ENCODE results near the gene NGEF. TPM values are rescaled to one million over a fixed set of nuclear protein-coding genes. Genes with fewer than 3 reads are reported as not detected.
"Not testable (repeated sequence)": the region's sequence is repeated elsewhere in the genome, so short reads cannot be mapped to it uniquely, and the experiment has no call there.

Gene NGEF
- total RNA-seq, 2 donors from 2014 or later, result 34.4 to 41.4 TPM

DNA sequence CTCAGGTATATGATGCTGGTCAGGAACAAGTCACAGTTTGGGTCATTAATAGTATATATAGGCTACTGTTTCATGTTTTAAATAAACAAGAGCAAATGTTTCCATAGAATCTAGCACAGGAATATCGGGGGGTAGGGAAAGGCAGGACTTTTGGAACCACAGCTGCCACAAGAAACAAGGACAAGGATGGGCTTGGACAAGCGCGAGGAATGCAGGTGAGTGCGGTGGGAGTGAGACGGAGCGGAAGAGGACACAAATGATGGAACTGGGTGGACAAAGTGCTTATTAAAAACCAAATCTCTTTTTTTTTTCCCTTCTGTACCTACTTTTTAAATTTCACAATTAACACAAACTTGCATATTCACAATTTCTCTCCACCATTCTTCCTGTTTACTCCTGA lies 93.9 kb downstream of the NGEF start:
- DNase-seq (no peak), ATAC-seq (no peak)
- intact Hi-C loops (cut with DNase I, micrococcal nuclease), result no loop called here

DNA sequence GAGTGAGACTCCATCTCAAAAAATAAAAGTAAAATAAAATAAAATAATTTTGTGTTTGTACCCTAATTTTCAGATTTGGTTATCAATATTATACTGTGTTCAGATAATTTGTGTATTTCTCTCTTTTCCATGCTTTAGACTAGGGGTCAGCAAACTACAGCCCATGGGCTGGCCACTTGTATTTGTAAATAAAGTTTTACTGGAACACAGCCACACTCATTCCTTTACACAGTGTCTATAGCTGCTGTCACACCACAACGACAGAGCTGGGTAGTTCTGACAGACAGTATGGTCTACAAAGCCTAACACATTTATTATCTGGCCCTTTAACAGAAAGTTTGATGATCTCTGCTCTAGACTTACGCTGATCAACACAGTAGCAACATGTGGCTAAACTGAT lies 99.2 kb downstream of the NGEF start:
- no peak for ATAC-seq
- DNase-seq, result no peak
- intact Hi-C loops (cut with DNase I, micrococcal nuclease), result no loop called here

DNA sequence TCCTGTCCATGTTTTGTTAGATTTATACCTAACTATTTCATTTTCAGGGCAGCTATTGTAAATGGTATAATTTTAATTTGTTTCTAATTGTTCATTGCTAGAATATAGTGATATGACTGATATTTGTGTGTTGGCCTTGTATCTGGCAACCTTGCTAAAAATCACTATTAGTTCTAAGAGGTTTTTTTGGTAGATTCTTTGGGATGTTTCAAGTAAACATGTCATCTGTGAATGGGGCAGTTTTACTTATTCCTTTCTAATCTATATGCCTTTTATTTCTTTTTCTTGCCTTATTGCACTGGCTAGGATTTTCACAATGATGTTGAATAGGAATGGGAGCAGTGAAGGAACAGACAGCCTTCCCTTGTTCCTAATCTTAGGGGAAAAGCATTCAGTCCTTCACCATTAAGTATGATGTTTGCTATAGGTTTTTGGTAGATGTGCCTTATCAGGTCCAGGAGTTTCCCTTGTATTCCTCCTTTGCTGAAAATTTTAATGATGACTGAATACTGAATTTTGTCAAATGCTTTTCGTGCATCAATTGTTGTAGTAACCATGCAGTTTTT lies 101.3 kb downstream of the NGEF start:
- no peak for ATAC-seq
- intact Hi-C loops (cut with DNase I, micrococcal nuclease), result no loop called here
- DNase-seq, result no peak

DNA sequence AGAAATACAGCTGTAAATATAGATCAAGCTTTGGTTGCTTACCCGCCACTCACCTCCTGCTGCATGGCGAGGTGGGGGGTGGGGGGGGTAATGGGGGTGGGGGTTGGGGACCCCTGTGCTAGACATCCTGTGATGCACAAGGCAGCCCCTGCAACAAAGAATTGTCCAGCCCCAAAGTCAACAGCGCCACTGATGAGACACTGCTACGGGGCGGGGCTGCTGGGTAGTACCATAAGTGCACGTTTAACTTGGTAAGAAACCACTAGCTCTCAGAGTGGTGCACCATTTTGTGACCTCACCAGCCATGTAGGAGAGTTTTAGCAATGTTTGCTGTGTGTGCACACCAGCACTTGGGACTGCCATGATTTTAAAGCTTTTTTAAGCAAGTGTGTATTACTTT lies 102.7 kb downstream of the NGEF start:
- ATAC-seq, result no peak
- intact Hi-C loops (cut with DNase I, micrococcal nuclease), result no loop called here
- no peak for DNase-seq

DNA sequence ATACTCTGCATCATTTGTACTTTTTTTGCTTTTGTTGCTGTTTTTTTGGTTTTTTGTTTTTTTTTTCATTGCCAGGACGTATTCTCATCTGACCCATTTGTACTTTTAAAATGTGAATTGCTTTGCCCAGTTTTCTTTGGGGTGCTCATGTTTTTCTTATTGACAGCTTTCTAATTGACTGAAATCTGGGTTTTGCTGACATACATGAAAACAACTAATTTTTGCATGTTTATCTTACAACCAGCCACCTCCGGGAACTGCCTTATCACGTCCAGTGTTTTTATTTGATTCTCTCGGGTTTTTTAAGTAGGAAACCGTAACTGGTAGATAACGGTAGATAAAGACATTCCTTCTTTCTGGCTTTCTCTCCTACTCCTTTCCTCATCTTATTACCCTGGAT lies 104.4 kb downstream of the NGEF start:
- intact Hi-C loops (cut with DNase I, micrococcal nuclease), result no loop called here
- ATAC-seq, result no peak

DNA sequence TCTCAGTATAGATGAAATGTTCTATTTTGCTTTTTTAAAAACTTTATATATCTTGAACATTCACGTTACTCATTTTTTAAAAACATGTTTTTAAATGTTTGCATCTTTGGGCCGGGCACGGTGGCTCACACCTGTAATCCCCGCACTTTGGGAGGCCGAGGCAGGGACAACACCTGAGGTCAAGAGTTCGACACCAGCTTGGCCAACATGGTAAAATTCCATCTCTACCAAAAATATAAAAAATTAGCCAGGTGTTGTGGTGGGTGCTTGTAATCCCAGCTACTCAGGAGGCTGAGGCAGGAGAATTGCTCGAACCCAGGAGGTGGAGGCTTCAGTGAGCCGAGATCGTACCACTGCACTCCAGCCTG lies 105.4 kb downstream of the NGEF start:
- ATAC-seq; intact Hi-C loops (cut with DNase I, micrococcal nuclease); DNase-seq: not testable (repeated sequence)

More for the DNA sequence above, 104.4 kb downstream of the NGEF start:
- no peak for DNase-seq

DNA sequence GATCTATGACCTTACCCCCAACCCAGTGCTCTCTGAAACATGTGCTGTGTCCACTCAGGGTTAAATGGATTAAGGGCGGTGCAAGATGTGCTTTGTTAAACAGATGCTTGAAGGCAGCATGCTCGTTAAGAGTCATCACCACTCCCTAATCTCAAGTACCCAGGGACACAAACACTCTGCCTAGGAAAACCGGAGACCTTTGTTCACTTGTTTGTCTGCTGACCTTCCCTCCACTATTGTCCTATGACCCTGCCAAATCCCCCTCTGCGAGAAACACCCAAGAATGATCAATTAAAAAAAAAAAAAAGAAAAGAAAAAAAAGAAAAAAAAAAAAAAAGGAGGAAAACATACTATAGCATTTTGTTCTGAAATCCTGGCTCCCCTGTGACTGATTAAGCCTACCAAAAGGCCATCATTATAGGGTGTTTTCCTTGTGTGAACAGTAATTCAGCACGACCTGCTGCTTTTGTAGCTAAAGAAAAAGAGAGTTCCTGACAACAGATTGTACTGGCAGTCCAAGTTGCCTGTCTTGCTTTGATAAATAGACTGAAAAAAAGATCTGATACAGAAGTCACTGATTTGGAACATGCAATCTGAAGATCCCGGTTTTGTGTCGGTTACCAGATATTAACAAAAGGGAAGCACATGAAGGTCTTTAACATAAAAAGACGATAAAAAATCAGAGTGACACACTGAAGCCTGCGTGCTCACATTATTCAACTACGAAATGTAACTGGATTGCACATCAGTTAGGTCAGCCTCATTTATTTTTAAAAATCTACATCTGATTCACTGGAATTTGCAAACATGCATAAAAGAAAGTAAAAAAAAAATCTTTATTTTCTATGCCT lies 106.0 kb downstream of the NGEF start:
- ATAC-seq; DNase-seq; intact Hi-C loops (cut with DNase I, micrococcal nuclease): not testable (repeated sequence)

DNA sequence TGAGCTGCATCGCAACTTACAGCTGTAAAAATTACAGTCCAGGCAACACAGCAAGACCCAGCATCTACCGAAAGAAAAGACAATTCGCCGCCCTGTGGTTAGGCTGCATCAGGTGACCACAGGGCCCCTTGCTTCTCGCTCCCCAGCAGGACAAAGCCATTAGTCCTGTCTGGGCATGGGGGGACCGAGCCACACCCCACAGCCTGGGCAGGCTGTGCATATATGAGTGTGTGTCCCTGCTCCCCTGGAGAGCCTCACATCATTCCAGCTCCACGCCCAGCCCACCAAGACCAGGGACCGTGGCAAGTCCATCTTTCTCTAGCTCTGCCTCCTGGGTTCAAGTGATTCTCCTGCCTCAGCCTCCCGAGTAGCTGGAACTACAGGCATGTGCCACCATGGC lies 109.1 kb downstream of the NGEF start:
- ATAC-seq (no peak), DNase-seq (no peak)
- intact Hi-C loops (cut with DNase I, micrococcal nuclease), result no loop called here

DNA sequence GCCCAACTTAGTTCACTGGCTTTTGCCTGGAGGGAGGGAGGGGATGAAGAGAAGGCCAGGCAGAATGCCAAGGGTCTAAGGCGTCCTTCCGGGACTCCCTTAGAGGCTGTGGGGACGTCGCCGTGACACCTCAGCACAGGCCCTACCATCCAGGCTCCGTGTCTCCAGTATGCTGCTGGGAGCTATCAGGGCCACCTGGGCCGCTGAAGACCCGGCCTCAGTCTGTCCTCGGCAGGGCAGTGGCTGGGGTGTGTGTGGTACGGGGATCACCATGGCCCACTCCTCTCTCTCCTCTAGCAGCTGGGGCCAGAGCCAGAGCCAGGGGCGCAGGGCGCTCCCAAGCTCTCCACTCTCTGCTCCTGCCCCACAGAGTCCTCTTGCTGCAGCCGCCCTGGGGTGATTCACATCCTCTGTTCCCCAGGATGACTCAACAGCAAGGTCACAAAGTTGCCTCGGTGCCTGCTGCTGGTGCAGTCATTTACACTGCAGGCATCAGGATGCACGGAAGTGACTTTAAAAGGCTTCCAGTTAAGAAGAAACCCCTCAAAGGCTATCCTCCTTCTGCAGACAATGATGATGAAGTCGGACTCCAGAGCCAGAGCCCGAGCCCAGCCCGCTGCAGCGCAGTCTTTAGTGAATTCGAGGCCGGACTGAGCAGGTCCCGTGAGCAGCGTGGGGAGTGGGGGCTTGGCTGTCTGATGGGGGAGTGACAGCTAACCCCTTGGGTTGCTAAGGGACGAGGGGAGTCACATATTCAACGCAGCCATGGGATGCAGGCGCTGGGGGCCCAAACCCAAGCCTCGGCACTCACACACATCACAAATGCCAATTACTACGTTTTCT lies 111.1 kb downstream of the NGEF start:
- ATAC-seq (no peak), DNase-seq (no peak)
- intact Hi-C loops (cut with DNase I, micrococcal nuclease), result no loop called here

DNA sequence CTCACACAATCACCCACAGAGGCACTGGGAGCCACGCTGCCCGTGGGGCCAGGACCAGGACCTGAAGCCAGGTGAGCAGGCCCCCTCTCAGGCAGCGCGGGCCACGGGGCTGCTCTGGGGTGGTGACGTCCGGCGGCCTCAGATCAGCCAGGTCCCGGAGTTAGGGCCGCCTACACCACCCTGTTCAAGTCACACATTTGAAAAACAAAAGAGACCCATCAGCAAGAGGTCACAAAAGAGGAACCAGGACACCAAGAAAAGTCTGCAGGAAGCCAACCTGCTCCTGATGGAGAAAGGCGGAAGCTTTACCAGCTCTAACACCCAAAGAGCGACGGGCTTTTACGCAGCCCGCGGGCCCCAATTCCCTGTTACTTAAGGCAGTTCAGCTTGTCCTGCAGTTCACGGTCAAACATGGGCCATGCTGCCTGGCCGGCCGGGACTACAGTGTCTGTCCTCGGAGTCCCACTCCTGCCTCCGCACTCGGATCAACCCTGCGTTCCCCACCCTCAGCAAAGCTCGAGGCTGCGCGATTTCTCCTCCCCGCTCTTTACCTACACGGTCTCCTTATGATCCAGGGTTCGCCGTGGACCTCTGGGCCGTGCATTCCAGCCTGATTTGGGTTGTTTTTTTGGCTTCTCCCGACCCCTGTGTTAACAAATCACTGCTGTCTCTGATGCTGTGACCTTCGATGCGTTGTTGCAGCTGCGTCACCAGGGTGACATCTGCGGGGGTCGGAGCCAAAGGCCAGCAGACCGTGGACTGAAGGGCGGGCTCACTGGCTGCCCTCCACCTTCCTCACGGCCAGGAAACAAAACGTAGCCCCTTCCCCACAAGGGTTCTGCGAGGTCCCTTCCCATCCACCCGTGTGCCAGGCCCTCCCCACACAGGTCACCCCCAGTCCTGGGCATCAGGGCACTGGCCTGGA lies 112.0 kb downstream of the NGEF start:
- ATAC-seq (no peak), DNase-seq (no peak)
- intact Hi-C loops (cut with DNase I, micrococcal nuclease), result no loop called here

DNA sequence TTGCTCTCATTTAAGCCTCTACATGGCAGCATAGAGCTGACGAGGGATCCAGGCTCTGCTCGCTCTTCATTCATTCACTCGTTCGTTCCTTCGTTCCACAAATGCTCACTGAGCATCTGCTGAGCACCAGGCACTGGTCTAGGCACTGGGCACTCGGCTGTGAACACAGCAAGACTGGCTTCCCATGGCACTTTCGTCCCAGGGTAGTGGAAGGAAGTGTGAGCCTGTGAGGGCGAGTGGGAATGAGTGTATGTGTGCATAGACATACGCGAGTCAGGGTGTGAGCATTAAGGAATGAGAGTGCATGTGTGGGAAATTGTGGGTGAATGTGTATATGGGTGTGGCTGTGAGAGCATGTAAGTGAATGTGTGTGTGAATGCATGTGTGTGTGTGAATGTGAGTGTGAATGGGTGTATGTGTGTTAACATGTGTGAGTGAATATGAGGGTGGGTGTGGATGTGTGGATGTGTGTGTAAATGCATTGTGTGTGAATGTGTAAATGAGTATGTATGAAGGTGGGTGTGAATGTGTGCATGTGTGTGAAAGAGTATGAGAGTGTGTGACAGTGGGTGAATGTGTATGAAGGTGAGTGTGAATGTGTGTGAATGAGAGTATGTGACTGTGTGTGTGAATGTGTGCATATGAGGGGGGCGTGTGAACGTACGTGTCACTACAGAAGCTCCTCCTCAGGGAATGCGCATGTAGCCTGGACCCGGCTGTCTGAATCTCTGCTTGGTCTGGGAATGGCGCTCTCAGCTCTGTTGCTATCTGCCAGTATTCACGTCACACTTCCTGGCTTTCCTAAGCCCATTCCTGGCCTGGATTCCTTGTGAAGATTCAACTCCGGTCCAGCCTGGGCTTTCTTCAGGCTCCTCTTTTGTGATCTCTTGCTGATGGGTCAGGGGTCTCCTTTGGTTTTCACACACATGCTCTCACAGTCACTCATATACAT lies 114.2 kb downstream of the NGEF start:
- intact Hi-C loops (cut with DNase I, micrococcal nuclease), result no loop called here
- ATAC-seq (no peak), DNase-seq (no peak)

DNA sequence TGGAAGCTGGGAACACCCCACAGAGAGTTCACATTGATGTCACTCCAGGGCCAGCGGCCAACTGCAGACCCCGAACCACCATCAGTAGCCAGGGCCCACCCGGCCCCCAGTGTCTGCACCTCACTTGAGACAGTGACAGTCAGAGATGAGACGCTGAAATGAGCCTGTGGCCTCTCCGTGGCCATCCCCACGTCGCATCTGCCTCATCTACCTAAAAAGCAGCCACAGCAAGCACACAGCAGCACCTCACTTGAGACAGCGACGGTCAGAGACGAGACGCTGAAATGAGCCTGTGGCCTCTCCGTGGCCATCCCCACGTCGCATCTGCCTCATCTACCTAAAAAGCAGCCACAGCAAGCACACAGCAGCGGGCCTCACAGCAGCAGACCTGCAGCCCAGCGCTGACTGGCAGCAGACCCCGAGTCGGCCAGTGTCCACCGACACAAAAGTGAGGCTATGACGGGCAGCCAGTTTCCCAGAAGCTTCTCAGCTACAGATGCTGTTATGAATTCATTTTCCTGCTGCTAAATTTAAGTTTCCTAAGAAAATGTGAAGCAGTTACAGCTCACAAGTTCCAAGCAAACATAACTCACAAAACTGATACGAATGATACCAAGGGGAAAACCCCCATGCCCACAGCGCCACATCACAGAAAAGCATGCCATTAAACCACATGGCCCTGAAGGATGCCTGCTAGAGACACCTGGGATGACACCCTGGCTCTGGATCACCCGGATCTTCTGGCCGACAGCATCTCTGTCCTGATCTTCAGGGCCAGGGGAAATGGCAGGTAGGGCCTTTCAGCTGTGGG lies 115.3 kb downstream of the NGEF start:
- intact Hi-C loops (cut with DNase I, micrococcal nuclease), result no loop called here
- DNase-seq, result no peak
- ATAC-seq, result no peak

DNA sequence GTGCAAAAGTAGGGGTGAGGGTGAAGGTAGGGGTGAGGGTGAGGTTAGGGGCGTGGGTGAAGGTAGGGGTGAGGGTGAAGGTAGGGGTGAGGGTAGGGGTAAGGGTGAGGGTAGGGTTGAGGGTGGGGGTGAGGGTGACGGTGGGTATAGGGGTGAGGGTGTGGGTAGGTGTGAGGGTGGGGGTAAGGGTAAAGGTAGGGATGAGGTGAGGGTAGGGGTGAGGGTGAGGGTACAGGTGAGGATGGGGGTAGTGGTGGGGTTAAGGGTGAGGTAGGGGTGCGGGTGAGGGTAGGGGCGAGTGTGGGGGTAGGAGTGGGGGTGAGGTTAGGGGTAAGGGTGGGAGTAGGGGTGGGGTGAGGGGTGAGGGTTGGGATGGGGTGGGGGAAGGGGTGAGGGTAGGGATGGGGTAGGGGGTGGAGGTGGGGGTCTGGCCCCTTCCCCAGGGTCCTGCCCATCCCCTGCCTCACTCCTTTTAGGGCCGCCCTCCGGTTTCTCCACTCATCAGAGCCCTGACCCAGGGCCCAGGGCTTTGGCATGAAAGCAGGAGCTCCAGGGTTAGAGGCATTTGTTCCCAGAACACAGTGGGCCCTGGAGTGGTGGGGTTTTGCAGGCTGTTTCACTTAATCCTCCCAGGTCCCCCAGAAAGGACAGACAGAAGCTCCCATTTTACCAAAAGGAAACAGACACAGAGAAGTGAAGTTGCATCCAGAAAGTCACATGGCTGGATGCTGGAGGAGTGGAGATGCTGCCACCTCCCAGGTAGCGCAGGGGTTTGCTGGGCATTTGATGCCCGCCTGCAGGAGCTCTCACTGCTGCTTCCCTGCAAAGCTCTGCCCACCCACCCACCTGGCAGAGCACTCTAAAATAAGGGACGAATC lies 116.1 kb downstream of the NGEF start:
- no peak for ATAC-seq
- intact Hi-C loops (cut with DNase I, micrococcal nuclease), result no loop called here

DNA sequence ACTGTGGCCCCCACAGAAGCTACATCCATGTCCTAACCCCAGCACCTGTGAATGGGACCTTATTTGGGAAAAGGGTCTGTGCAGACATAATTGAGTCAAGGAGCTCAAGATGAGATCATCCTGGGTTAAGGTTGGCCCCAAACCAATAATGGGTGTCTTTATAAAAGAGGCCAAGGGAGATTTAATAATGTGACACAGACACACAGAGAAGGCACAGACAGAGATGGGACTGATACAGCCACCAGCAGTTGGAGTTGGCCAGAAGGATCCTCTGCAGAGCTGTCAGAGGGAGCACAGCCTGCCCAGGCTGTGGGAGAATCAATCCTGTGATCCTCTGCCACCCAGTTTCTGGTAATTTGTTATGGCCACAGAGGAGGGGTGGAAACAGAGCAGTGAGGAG lies 116.9 kb downstream of the NGEF start:
- DNase-seq, result no peak
- intact Hi-C loops (cut with DNase I, micrococcal nuclease), result no loop called here
- ATAC-seq, result no peak

More for the DNA sequence above, 116.1 kb downstream of the NGEF start:
- DNase-seq, result no peak

DNA sequence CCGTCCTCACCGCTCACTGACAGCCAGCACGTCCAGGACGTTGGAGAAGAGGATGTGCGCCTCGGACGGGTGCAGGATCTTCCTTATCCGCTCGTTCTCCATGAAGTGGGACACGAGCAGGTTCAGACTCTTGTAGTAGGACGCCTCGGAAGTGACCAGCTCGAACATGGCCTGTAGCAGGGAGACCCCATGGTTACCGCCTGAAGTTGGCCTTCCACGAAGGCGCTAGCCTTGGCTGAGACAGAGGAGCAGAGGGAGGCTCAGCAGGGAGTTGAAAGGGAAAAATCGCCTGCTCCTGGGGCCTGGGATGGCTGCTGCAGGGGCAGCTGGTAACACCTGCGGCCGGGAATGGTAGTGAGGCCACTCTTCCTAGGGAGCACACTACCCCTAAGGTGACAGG lies 118.3 kb downstream of the NGEF start:
- ATAC-seq, result no peak
- no peak for DNase-seq
- intact Hi-C loops (cut with DNase I, micrococcal nuclease), result no loop called here

DNA sequence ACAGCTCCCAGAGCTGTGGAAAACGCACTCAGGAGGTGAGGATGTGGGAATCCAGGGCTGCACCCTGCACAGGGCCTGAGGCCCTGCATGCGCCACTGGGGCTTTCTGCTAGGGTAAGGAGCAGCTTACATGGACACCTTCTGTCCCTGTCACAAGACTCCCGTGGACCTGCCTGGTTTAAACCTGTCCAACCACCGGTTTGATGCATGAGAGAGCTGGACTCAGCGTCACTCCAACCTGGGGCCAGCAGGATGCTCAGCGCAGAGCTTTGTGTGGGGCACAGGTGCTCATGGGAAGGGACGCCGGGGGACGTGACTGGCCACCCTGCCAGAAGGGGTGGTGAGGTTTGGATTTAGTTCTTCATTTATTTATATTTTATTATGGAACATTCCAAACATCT lies 118.8 kb downstream of the NGEF start:
- no peak for DNase-seq
- no peak for ATAC-seq
- intact Hi-C loops (cut with DNase I, micrococcal nuclease), result no loop called here

Measured in left colon (tissue), 2 donors.